Measurements from ENCODE around the gene ELOVL2.

DNA sequence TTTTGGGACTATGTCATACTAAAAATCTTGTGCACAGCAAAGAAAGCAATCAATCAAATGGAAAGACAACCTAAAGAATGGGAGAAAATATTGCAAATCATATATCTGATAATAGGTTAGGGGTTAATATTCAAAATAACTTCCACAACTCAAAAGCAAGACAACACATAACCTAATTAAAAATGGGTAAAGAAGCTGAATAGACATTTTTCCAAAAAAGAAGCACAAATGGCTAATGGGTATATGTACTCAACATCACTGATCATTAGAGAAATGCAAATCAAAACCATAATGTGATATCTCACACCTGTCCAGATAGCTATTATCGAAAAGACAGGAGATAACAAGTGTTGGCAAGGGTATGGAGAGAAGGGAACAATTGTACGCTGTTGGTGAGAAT, 104.3 kb downstream of the ELOVL2 start:
- no peak for TF ChIP-seq CTCF (optimal IDR thresholded peaks at IDR 0.05 in 1 of 3, IDR thresholded peaks at IDR 0.05 in 1 of 3, conservative IDR thresholded peaks at IDR 0.05 in 1 of 3; ENCODE audit: extremely low read depth in 1 of 3, insufficient read depth in 2 of 3, low read length in 3 of 3)
- no peak for TF ChIP-seq EZH2 (IDR thresholded peaks at IDR 0.05; ENCODE audit: low read length)
